Transverse colon (tissue), 4 donors: Measurements from ENCODE around the gene PDE10A. TPM values are rescaled to one million over a fixed set of nuclear protein-coding genes. Genes with fewer than 3 reads are reported as not detected.

ENCODE experiments used
- DNase-seq: peaks from one replicate; pipeline ENCODE4 v3.0.0-alpha.2; 2019
- H3K27ac ChIP-seq, 4 donors: fragments of 200-600 bp; sonication (generic); 2 replicates each; pipeline ENCODE4 v1.5.1; 2016 to 2018; ENCODE audit warnings: inconsistent platforms in 4 of 4
- H3K27me3 ChIP-seq: fragments of 200-600 bp; sonication (generic); 2 replicates; pipeline ENCODE4 v1.5.1; 2017; ENCODE audit warnings: inconsistent platforms
- H3K36me3 ChIP-seq, 4 donors: fragments of 200-600 bp; sonication (generic); 2 replicates each; pipeline ENCODE4 v1.5.1; 2017 to 2019; ENCODE audit warnings: inconsistent platforms in 4 of 4
- H3K4me1 ChIP-seq, 4 donors: fragments of 200-600 bp; sonication (generic); 2 replicates each; pipeline ENCODE4 v1.5.1; 2017 to 2020; ENCODE audit warnings: inconsistent platforms in 4 of 4
- H3K4me3 ChIP-seq, 4 donors: fragments of 200-600 bp; sonication (generic); 1 replicate in 1 of 4; 2 replicates in 3 of 4; pipeline versions ENCODE4 v1.5.1 to v1.6.1; 2017 to 2019; ENCODE audit warnings: inconsistent platforms in 4 of 4
- H3K9me3 ChIP-seq, 2 donors: fragments of 200-600 bp; sonication (generic); 2 replicates each; pipeline ENCODE4 v1.5.1; 2017 to 2019; ENCODE audit warnings: inconsistent platforms in 2 of 2
- CTCF ChIP-seq, 5 experiments: fragments of 200-600 bp in 3 of 5; fragments of 450-650 bp in 2 of 5; sonication (generic) in 3 of 5; IDR thresholded peaks; 1 replicate in 2 of 5; 2 replicates in 3 of 5; pipeline ENCODE4 v1.5.1; 2016 to 2017; ENCODE audit warnings: antibody characterized with exemption in 5 of 5, inconsistent platforms in 3 of 5, mild to moderate bottlenecking in 2 of 5, moderate library complexity in 1 of 5
- EP300 ChIP-seq: sonication (generic); formaldehyde crosslinking; IDR thresholded peaks from one replicate; pipeline ENCODE4 v1.6.1; 2017; ENCODE audit warnings: antibody characterized with exemption, low read depth
- POLR2A ChIP-seq: fragments of 450-650 bp; IDR thresholded peaks from one replicate; pipeline ENCODE4 v1.6.1; 2016; ENCODE audit warnings: antibody characterized with exemption, mild to moderate bottlenecking, moderate library complexity
- POLR2AphosphoS5 ChIP-seq, 3 donors: sonication (generic); formaldehyde crosslinking; IDR thresholded peaks; one replicate each; pipeline ENCODE4 v1.6.1; 2016; ENCODE audit warnings: antibody characterized with exemption in 3 of 3
- WGBS, 2 donors: methylation state at CpG; one replicate each; pipeline ENCODE4 v1.1.5; 2018; ENCODE audit warnings: low coverage in 1 of 2; 5-methylcytosine and 5-hydroxymethylcytosine counted together
- in situ Hi-C, 4 donors: fragments of 200-750 bp; cut with MboI; loops; one replicate each; pipeline versions ENCODE4 v1.15.0 to v1.15.1; 2017; ENCODE audit warnings: low sequenced_read_pairs in 3 of 4, low pct_ligation_motif_present in 1 of 4, low pct_unique_long_range_greater_than_20kb in 1 of 4
- intact Hi-C: fragments of 100-400 bp; cut with DNase I; formaldehyde crosslinking; loops from one replicate; pipeline ENCODE4 v1.15.1; 2023; ENCODE audit warnings: low total_unique reads
- total RNA-seq, 4 donors: library from RNA; depleted of rRNA; stranded (reverse); fragments of >200 nt; gene quantifications; one replicate each; pipeline ENCODE4 v1.1.0, GENCODE V29; 2016

The PDE10A gene
- total RNA-seq, 4 donors from 2014 or later: 1.4 to 15.3 (median 4.3) TPM

- no peaks in the 10 kb centered on the region for H3K4me1 ChIP-seq
- no peak overlapping the region for H3K27ac ChIP-seq
- in situ Hi-C loops (no loop called here), intact Hi-C loops (no loop called here)
- no peaks in the 10 kb centered on the region for H3K27me3 ChIP-seq
- no peak for TF ChIP-seq POLR2A
- no peak for TF ChIP-seq EP300
- TF ChIP-seq CTCF (IDR thresholded peaks at IDR 0.05): no peak
- TF ChIP-seq POLR2AphosphoS5 (IDR thresholded peaks at IDR 0.05): no peak
- no peaks in the 10 kb centered on the region for H3K36me3 ChIP-seq
- no peak overlapping the region for H3K4me3 ChIP-seq
- no peaks in the 10 kb centered on the region for H3K9me3 ChIP-seq
- no peak for DNase-seq
Observed at GRCh38 chr6:165698868-165699267, 35.8 kb upstream of the PDE10A start.

GRCh38 chr6:165697171-165697570 is 34.1 kb upstream of the PDE10A start:
- H3K27ac ChIP-seq: no peak overlapping the region
- 27 to 40% methylated on average over 1 of the region's 1 CpG for WGBS, 2 donors
- in situ Hi-C loops (no loop called here), intact Hi-C loops (no loop called here)
- no peaks in the 10 kb centered on the region for H3K4me1 ChIP-seq
- no peaks in the 10 kb centered on the region for H3K27me3 ChIP-seq
- TF ChIP-seq EP300 (no peak), POLR2A (no peak), CTCF (IDR thresholded peaks at IDR 0.05) (no peak), POLR2AphosphoS5 (IDR thresholded peaks at IDR 0.05) (no peak)
- no peak overlapping the region for H3K4me3 ChIP-seq
- DNase-seq: no peak
- H3K9me3 ChIP-seq: no peaks in the 10 kb centered on the region
- no peaks in the 10 kb centered on the region for H3K36me3 ChIP-seq

- 65 to 67% methylated on average over 3 to 8 of the region's 8 CpGs for WGBS, 2 donors
- H3K27ac ChIP-seq: no peak overlapping the region
- intact Hi-C loops: no loop called here
- H3K27me3 ChIP-seq: no peaks in the 10 kb centered on the region
- TF ChIP-seq EP300 (no peak), POLR2AphosphoS5 (IDR thresholded peaks at IDR 0.05) (no peak), POLR2A (no peak), CTCF (IDR thresholded peaks at IDR 0.05) (no peak)
- in situ Hi-C loops: no loop called here
- no peaks in the 10 kb centered on the region for H3K36me3 ChIP-seq
- H3K9me3 ChIP-seq: no peaks in the 10 kb centered on the region
- no peak for DNase-seq
- no peak overlapping the region for H3K4me3 ChIP-seq
- no peaks in the 10 kb centered on the region for H3K4me1 ChIP-seq
Observed at GRCh38 chr6:165695722-165696515, 32.9 kb upstream of the PDE10A start.

- intact Hi-C loops: no loop called here
- TF ChIP-seq POLR2AphosphoS5 (IDR thresholded peaks at IDR 0.05) (no peak), EP300 (no peak), POLR2A (no peak), CTCF (IDR thresholded peaks at IDR 0.05) (no peak)
- no peak for DNase-seq
- H3K36me3 ChIP-seq: no peaks in the 10 kb centered on the region
- H3K27me3 ChIP-seq: no peaks in the 10 kb centered on the region
- H3K27ac ChIP-seq: no peak overlapping the region
- H3K4me1 ChIP-seq: no peaks in the 10 kb centered on the region
- in situ Hi-C loops: no loop called here
- H3K4me3 ChIP-seq: no peak overlapping the region
- WGBS, 2 donors: 65% methylated on average over 12 of the region's 12 CpGs; no CpG with 5 or more reads in 1 of the 2 donors
- H3K9me3 ChIP-seq: no peaks in the 10 kb centered on the region
Observed at GRCh38 chr6:165694296-165694695, 31.3 kb upstream of the PDE10A start.
